ENCODE data around the gene GADD45A.

Gene GADD45A

DNA sequence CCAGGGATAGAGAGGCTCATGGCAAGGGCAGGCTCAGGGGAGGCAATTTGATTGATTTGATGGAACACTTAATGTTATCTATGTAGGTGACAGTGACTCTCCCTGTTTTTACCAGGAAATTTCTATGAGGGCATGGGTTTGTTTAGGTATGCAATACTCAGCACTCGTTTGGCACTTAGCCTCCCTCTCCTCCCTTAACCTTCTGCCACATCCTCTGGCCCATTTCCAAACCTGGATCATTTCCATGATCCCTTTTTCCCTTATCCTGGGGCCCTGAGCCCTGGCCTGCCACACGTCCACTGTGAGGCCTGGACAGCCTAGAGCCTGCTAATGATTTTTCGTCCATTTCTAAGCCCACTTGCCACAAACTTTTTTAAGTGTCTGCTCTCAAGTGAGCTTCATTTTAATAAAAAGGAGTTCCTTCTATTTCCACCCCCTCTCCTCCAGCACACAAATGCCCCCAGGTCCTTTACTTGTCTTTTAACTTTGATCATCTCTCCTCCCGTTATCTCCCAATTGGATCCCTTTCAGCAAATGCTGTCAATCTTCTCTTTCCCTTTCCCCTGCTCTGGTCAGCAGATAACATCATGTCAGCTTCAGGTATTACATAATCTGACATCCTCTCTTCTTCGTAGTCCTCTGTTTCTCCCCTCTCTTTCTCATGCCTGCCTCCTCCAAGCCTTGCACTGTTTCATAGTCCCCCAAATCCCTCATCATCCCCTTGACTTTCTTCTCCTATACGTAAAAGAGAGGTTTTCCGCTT lies 37.8 kb upstream of the GADD45A start:
- peak overlapping the region; percentile 97 for H3K27ac ChIP-seq
- TF ChIP-seq, protein P1, sequence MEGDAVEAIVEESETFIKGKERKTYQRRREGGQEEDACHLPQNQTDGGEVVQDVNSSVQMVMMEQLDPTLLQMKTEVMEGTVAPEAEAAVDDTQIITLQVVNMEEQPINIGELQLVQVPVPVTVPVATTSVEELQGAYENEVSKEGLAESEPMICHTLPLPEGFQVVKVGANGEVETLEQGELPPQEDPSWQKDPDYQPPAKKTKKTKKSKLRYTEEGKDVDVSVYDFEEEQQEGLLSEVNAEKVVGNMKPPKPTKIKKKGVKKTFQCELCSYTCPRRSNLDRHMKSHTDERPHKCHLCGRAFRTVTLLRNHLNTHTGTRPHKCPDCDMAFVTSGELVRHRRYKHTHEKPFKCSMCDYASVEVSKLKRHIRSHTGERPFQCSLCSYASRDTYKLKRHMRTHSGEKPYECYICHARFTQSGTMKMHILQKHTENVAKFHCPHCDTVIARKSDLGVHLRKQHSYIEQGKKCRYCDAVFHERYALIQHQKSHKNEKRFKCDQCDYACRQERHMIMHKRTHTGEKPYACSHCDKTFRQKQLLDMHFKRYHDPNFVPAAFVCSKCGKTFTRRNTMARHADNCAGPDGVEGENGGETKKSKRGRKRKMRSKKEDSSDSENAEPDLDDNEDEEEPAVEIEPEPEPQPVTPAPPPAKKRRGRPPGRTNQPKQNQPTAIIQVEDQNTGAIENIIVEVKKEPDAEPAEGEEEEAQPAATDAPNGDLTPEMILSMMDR (conservative IDR thresholded peaks at IDR 0.05): no peak

DNA sequence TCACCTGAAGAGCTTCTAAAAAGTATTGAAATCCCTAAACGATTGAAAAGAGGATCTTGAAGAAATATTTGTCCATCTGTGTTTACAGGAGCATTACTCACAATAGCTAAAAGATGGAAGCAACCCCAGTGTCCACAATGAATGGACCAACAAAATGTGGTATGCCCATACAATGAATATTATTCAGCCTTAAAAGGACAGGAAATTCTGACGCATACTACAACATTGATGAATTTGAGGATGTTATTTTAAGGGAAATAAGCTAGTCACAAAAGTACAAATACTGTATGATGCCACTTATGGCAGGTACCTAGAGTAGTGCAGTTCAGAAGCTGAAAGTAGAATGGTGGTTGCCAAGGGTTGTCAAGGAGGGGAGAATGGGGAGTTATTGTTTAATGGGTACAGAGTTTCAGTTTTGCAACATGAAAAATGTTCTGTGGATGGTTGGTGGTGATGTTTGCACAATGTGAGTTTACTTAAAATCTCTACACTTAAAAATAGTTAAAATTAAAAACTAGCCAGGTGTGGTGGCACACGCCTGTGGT lies 37.1 kb upstream of the GADD45A start:
- TF ChIP-seq, protein P1 (conservative IDR thresholded peaks at IDR 0.05): no peak
- peak overlapping the region; percentile 97 for H3K27ac ChIP-seq

DNA sequence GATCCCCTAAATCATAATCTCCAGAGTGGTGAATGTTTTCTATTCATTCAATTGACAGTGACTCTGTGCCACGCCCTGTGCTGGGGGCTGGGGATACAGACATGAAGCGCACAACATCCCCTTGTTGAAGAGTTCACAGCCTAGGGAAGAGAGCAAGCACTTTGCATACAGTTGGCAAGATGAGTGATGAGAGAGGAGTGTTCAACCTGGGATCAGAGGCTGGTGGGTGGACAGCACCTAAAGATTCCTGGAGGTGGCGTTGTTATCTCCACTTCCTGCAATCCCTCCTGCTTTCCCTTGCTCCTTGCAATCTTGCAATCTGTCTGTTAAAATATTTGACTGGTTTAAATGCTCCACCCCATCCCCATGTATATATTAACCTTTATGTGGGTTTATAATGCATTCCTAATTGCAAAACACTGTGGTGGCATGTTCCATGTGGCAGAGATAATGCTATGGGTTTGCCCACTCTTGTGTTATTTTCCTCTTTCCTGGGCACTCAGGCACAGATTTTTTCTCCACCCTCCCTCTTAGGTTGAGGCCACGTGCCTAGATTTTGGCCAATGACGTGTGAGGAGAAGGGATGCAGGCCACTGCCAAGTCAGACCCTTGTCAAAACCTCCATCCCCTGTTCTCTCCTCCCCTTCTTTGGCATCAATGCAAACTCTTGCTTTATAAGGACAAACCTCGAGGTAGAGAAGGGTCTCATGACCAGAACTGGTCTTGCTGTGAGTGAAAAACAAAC lies 36.2 kb upstream of the GADD45A start:
- H3K27ac ChIP-seq: peak overlapping the region; percentile 97
- TF ChIP-seq, protein P1 (conservative IDR thresholded peaks at IDR 0.05): no peak

DNA sequence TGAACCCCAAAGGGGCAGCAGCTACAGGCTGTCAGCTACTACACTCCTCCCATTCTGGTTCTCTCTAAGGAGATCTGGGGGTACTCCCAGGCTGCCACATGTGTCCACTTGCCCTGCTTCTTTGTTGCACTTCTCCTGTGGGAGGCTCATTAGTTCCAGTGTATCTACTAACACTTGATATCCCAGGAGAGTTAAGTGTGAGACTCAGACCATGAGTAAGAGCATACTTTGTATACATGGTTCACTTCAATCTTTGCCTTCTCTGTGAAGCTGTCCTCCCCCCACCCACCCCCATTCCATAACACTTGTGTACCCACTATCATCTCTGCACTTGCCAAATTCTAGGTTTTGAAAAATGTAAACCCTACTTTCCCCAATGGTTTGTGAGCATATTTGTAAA lies 34.9 kb upstream of the GADD45A start:
- H3K27ac ChIP-seq: peak overlapping the region; percentile 97; the same call in 1 of the 2 replicates
- TF ChIP-seq, protein P1 (conservative IDR thresholded peaks at IDR 0.05): no peak

DNA sequence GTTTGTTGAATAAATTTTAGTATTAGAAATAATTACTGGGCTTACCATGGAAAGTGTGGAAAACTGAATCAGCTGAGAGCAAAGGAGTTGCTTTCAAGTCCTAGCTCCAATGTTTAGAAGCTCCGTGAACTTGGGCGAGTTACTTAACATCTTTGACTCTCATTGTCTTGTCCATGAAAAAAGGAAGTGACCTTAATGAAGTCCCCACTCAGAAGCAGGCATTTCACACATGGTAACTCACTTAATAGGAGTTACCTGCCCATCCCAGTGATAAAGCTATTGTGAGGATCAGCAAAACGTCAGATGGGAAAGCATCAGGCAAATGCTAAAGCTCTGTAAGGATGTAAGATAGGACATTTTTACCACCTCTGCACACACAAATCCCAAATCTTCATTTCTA lies 34.0 kb upstream of the GADD45A start:
- TF ChIP-seq, protein P1 (conservative IDR thresholded peaks at IDR 0.05): no peak
- no peak overlapping the region for H3K27ac ChIP-seq

DNA sequence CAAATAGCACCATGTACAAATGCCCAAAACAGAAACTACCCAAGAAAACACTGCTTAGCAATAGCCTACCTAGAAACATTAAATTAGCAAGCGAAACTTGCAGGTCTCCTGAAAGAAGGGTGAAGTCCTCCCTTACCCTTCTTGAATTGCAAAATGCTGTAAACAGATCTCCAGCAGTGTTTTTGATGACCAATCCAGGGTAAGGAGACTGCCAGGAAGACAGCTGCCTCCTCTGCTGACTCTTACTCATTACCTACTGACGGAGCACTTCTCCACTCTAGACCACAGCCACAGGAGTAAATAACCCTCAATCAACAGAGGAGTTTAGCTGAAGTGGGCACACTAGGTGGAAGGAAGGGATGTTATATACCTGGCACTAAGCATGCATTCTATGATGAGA lies 32.2 kb upstream of the GADD45A start:
- TF ChIP-seq, protein P1 (conservative IDR thresholded peaks at IDR 0.05): no peak
- H3K27ac ChIP-seq: no peak overlapping the region

DNA sequence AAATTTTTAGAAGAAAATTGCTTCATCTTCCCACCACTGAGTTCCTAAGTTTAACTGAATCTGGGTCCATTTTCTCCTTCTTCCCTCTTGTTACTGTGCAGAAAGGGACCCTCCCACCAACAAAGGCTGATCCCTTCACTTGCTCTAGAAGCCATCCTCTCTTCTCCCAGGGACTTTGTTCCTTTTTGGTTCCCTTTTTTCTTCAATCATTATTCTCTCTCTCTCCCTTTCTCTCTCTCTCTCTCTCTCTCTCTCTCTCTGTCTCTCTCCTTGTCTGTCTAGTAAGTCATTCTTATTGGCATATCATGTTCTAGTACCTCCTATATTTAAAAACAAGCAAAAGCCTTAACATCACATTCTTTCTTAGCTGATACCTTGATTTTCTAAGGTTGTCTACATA lies 31.7 kb upstream of the GADD45A start:
- TF ChIP-seq, protein P1 (conservative IDR thresholded peaks at IDR 0.05): no peak
- no peak overlapping the region for H3K27ac ChIP-seq

All from VCaP (cell line).